Stimulated activated CD4-positive, alpha-beta T cell treated with anti-CD3 and anti-CD28 coated beads, TNF-alpha, amount 100 ng/mL, for 4 hours (primary cell): ENCODE measurements around the gene PHLDA2.
A peak's percentile ranks its signal among the peaks of the same experiment; 100 is the strongest.

Source experiments
- DNase-seq, 3 experiments: peaks; one replicate each; pipeline ENCODE4 v3.0.0-alpha.2; 2020; ENCODE audit warnings: low read depth in 3 of 3

PHLDA2 gene

GRCh38 chr11:2897048-2897447, 32.2 kb downstream of the PHLDA2 start:
- DNase-seq, result no peak

GRCh38 chr11:2896047-2896446, 33.2 kb downstream of the PHLDA2 start:
- no peak for DNase-seq

GRCh38 chr11:2893935-2894334, 35.3 kb downstream of the PHLDA2 start:
- DNase-seq, result no peak

GRCh38 chr11:2892967-2893528, 36.2 kb downstream of the PHLDA2 start:
- no peak for DNase-seq

- peak in 2 of 3 experiments; percentile 35 to 50 for DNase-seq
These were observed 36.8 kb downstream of the PHLDA2 start for GRCh38 chr11:2892215-2892966.

GRCh38 chr11:2891326-2892214, 37.6 kb downstream of the PHLDA2 start:
- peak in 1 of 3 experiments; percentile 44 for DNase-seq

- DNase-seq, result no peak
These were observed 38.5 kb downstream of the PHLDA2 start for GRCh38 chr11:2890466-2891294.

GRCh38 chr11:2889362-2890273, 39.6 kb downstream of the PHLDA2 start:
- DNase-seq, result no peak

GRCh38 chr11:2888266-2888968, 40.8 kb downstream of the PHLDA2 start:
- peak; percentile 74 to 81 (median 77) for DNase-seq

- no peak for DNase-seq
These were observed 41.6 kb downstream of the PHLDA2 start for GRCh38 chr11:2887515-2888195.

GRCh38 chr11:2886936-2887335, 42.3 kb downstream of the PHLDA2 start:
- no peak for DNase-seq

- DNase-seq, result no peak
These were observed 42.9 kb downstream of the PHLDA2 start for GRCh38 chr11:2886191-2886894.

GRCh38 chr11:2885678-2886081, 43.5 kb downstream of the PHLDA2 start, which contains the start of gene CDKN1C:
Gene CDKN1C, minus strand, starts transcription at chr11:2885775. Its CDS starts 319 bp downstream, at chr11:2885456.
- peak; percentile 50 to 67 (median 62) for DNase-seq

- DNase-seq, result no peak
These were observed 44.1 kb downstream of the PHLDA2 start for GRCh38 chr11:2885017-2885677.

- DNase-seq, result no peak
These were observed 45.0 kb downstream of the PHLDA2 start for GRCh38 chr11:2883979-2884815.

- DNase-seq, result no peak
These were observed 45.6 kb downstream of the PHLDA2 start for GRCh38 chr11:2883640-2883978.
